ENCODE data around the gene FAM13B. TPM values are rescaled to one million over a fixed set of nuclear protein-coding genes. Genes with fewer than 3 reads are reported as not detected.
"Not testable (repeated sequence)": the region's sequence is repeated elsewhere in the genome, so short reads cannot be mapped to it uniquely, and the experiment has no call there.

FAM13B gene
- total RNA-seq, 1 donor from 2014 or later: 91.5 TPM

GRCh38 chr5:138035605-138036537 is 3.0 kb upstream of the FAM13B start:
- peak; percentile 91 for DNase-seq (ENCODE audit: low spot score)

- no peak for DNase-seq (ENCODE audit: low spot score)
These were observed 1.0 kb upstream of the FAM13B start for GRCh38 chr5:138033907-138034306.

- DNase-seq (ENCODE audit: low spot score): no peak
These were observed 518 bp upstream of the FAM13B start for GRCh38 chr5:138033386-138033808.

GRCh38 chr5:138032028-138032571 is 779 bp downstream of the FAM13B start:
- peak; percentile 68 for DNase-seq (ENCODE audit: low spot score)

GRCh38 chr5:138029944-138030343 is 2.9 kb downstream of the FAM13B start:
- DNase-seq (ENCODE audit: low spot score): no peak

GRCh38 chr5:138029501-138029900 is 3.4 kb downstream of the FAM13B start:
- no peak for DNase-seq (ENCODE audit: low spot score)

GRCh38 chr5:138028971-138029365 is 3.9 kb downstream of the FAM13B start:
- no peak for DNase-seq (ENCODE audit: low spot score)

- not testable (repeated sequence) for DNase-seq (ENCODE audit: low spot score)
These were observed 4.5 kb downstream of the FAM13B start for GRCh38 chr5:138028262-138028970.

GRCh38 chr5:138026793-138027192 is 6.1 kb downstream of the FAM13B start:
- DNase-seq (ENCODE audit: low spot score): not testable (repeated sequence)

- no peak for DNase-seq (ENCODE audit: low spot score)
These were observed 7.6 kb downstream of the FAM13B start for GRCh38 chr5:138025285-138025684.

- no peak for DNase-seq (ENCODE audit: low spot score)
These were observed 8.8 kb downstream of the FAM13B start for GRCh38 chr5:138024117-138024516.

- no peak for DNase-seq (ENCODE audit: low spot score)
These were observed 10.0 kb downstream of the FAM13B start for GRCh38 chr5:138022912-138023311.

GRCh38 chr5:138021771-138022170 is 11.1 kb downstream of the FAM13B start:
- DNase-seq (ENCODE audit: low spot score): no peak

GRCh38 chr5:138018849-138019248 is 14.0 kb downstream of the FAM13B start:
- DNase-seq (ENCODE audit: low spot score): no peak

- no peak for DNase-seq (ENCODE audit: low spot score)
These were observed 17.0 kb downstream of the FAM13B start for GRCh38 chr5:138015916-138016315.

- DNase-seq (ENCODE audit: low spot score): no peak
These were observed 20.9 kb downstream of the FAM13B start for GRCh38 chr5:138011991-138012390.

- no peak for DNase-seq (ENCODE audit: low spot score)
These were observed 32.7 kb downstream of the FAM13B start for GRCh38 chr5:138000102-138000723.

GRCh38 chr5:137997726-137998213 is 35.1 kb downstream of the FAM13B start:
- DNase-seq (ENCODE audit: low spot score): no peak

GRCh38 chr5:137995749-137996128 is 37.1 kb downstream of the FAM13B start:
- DNase-seq (ENCODE audit: low spot score): no peak

- peak; percentile 10 for DNase-seq (ENCODE audit: low spot score)
These were observed 37.7 kb downstream of the FAM13B start for GRCh38 chr5:137995077-137995748.

- no peak for DNase-seq (ENCODE audit: low spot score)
These were observed 38.3 kb downstream of the FAM13B start for GRCh38 chr5:137994556-137994955.

Measured in umbilical cord (tissue), 2 donors.